Mesendoderm (in vitro differentiated cells): Measurements from ENCODE around the gene TMEM92. TPM values are rescaled to one million over a fixed set of nuclear protein-coding genes. Genes with fewer than 3 reads are reported as not detected.
A peak's percentile ranks its signal among the peaks of the same experiment; 100 is the strongest.

ENCODE experiments used
- DNase-seq: peaks from one replicate; pipeline ENCODE4 v3.0.0; 2013
- H2AK5ac ChIP-seq: 2 replicates; pipeline ENCODE4 v1.6.1; 2013; ENCODE audit warnings: low read length, inconsistent platforms
- H2BK120ac ChIP-seq: 2 replicates; pipeline ENCODE4 v1.6.1; 2013; ENCODE audit warnings: low read depth, mild to moderate bottlenecking, low read length, moderate library complexity, mixed read lengths
- H2BK15ac ChIP-seq: replicated peaks from 2 replicates; pipeline ENCODE4 v1.6.1; 2013; ENCODE audit warnings: low read depth, mild to moderate bottlenecking, moderate library complexity
- H2BK5ac ChIP-seq: 2 replicates; pipeline ENCODE4 v1.6.1; 2013; ENCODE audit warnings: low read length, inconsistent platforms
- H3K18ac ChIP-seq: 2 replicates; pipeline ENCODE4 v1.6.1; 2013; ENCODE audit warnings: mild to moderate bottlenecking, low read length, mixed read lengths
- H3K23ac ChIP-seq: one replicate; pipeline ENCODE4 v1.6.1; 2013; ENCODE audit warnings: low read length
- H3K27ac ChIP-seq: 2 replicates; pipeline ENCODE4 v1.5.1; 2013; ENCODE audit warnings: low read depth, mild to moderate bottlenecking, inconsistent platforms, low read length, moderate library complexity
- H3K27me3 ChIP-seq: 2 replicates; pipeline ENCODE4 v1.6.1; 2013; ENCODE audit warnings: low read length, control low read depth, mild to moderate bottlenecking, inconsistent platforms; ENCODE audit not compliant: insufficient read depth, poor library complexity
- H3K36me3 ChIP-seq: 2 replicates; pipeline ENCODE4 v1.6.1; 2013; ENCODE audit warnings: low read length, inconsistent platforms; ENCODE audit not compliant: control insufficient read depth, insufficient read depth
- H3K4ac ChIP-seq: one replicate; pipeline ENCODE4 v1.6.1; 2013; ENCODE audit warnings: low read depth, mild to moderate bottlenecking, low read length, moderate library complexity
- H3K4me1 ChIP-seq: 2 replicates; pipeline ENCODE4 v1.6.1; 2013; ENCODE audit warnings: low read depth, low read length, inconsistent platforms; ENCODE audit not compliant: control insufficient read depth
- H3K4me2 ChIP-seq: 2 replicates; pipeline ENCODE4 v1.6.1; 2013; ENCODE audit warnings: low read length
- H3K4me3 ChIP-seq: 2 replicates; pipeline ENCODE4 v1.5.1; 2013; ENCODE audit warnings: mild to moderate bottlenecking, low read length
- H3K56ac ChIP-seq: one replicate; pipeline ENCODE4 v1.6.1; 2013; ENCODE audit warnings: low read length
- H3K79me1 ChIP-seq: 2 replicates; pipeline ENCODE4 v1.6.1; 2013; ENCODE audit warnings: low read length, inconsistent platforms
- H3K79me2 ChIP-seq: 2 replicates; pipeline ENCODE4 v1.6.1; 2013; ENCODE audit warnings: mild to moderate bottlenecking, low read length; ENCODE audit not compliant: control insufficient read depth, insufficient read depth
- H3K9ac ChIP-seq: 2 replicates; pipeline ENCODE4 v1.6.1; 2013; ENCODE audit warnings: low read length, inconsistent platforms
- H4K5ac ChIP-seq: one replicate; pipeline ENCODE4 v1.6.1; 2013; ENCODE audit warnings: low read length
- H4K8ac ChIP-seq: one replicate; pipeline ENCODE4 v1.6.1; 2013; ENCODE audit warnings: low read depth, mild to moderate bottlenecking, control low read depth, low read length, moderate library complexity
- WGBS: extraction: QIAGEN DNeasy Blood & Tissue Kit; methylation state at CpG from one replicate; pipeline ENCODE4 v1.1.7; 2013; ENCODE audit warnings: low lambda C conversion rate, missing lambda C conversion rate; ENCODE audit not compliant: insufficient coverage; ENCODE audit errors: extremely low coverage; 5-methylcytosine and 5-hydroxymethylcytosine counted together
- polyA plus RNA-seq, 2 experiments: library from polyadenylated mRNA; stranded (reverse); fragments of 200-250 nt; gene quantifications; one replicate each; pipeline ENCODE4 v1.2.3, GENCODE V29; 2013

Gene TMEM92
- polyA plus RNA-seq (2013, experiment 1 of 2), result 11.5 TPM
- polyA plus RNA-seq (2013, experiment 2 of 2), result 10.9 TPM

GRCh38 chr17:50274142-50274896, at the start of gene TMEM92:
TSS of gene TMEM92 (plus strand) at chr17:50274466. CDS start at chr17:50274502, 36 bp downstream.
- Histone ChIP-seq H3K27ac (peak within 1 kb of the TSS; percentile 37), H2AK5ac (peak within 1 kb of the TSS; percentile 98), H3K9ac (peak within 1 kb of the TSS; percentile 79), H3K4ac (peak within 1 kb of the TSS; percentile 39), H3K79me2 (no peaks in the 10 kb centered on the region), H3K27me3 (no peaks in the 10 kb centered on the region), H3K4me1 (peaks cover 16% of the 10 kb centered on the region), H3K4me2 (peak within 1 kb of the TSS; percentile 77), H2BK120ac (no peak within 1 kb of the TSS), H3K79me1 (no peaks in the 10 kb centered on the region), H3K23ac (no peak within 1 kb of the TSS), H2BK5ac (peak within 1 kb of the TSS; percentile 46), H4K8ac (peak within 1 kb of the TSS; percentile 59), H3K36me3 (no peaks in the 10 kb centered on the region), H3K18ac (peak within 1 kb of the TSS; percentile 56), H4K5ac (no peak within 1 kb of the TSS), H3K4me3 (peak within 1 kb of the TSS; percentile 42), H3K56ac (peak within 1 kb of the TSS; percentile 92), H2BK15ac (no peak within 1 kb of the TSS)
- DNase-seq, result peak; percentile 94
- no CpG with 5 or more reads among the region's 23 CpGs for WGBS

GRCh38 chr17:50225701-50226240, 48.5 kb upstream of the TMEM92 start:
- Histone ChIP-seq H3K9ac (no peak overlapping the region), H3K79me2 (no peaks in the 10 kb centered on the region), H2BK15ac (no peak overlapping the region), H3K4me3 (no peak overlapping the region), H2BK120ac (no peak overlapping the region), H3K27me3 (no peaks in the 10 kb centered on the region), H2AK5ac (no peak overlapping the region), H3K4me1 (no peaks in the 10 kb centered on the region), H3K36me3 (no peaks in the 10 kb centered on the region), H3K4ac (no peak overlapping the region), H3K4me2 (no peak overlapping the region), H3K27ac (no peak overlapping the region), H2BK5ac (no peak overlapping the region), H3K18ac (no peak overlapping the region), H4K5ac (no peak overlapping the region), H3K23ac (no peak overlapping the region), H3K79me1 (no peaks in the 10 kb centered on the region), H3K56ac (no peak overlapping the region), H4K8ac (no peak overlapping the region)
- WGBS, result no CpG with 5 or more reads among the region's 3 CpGs
- DNase-seq, result no peak

GRCh38 chr17:50234581-50234980, 39.7 kb upstream of the TMEM92 start:
- H2BK120ac ChIP-seq, result no peak overlapping the region
- H3K79me2 ChIP-seq, result no peaks in the 10 kb centered on the region
- H3K79me1 ChIP-seq, result no peaks in the 10 kb centered on the region
- H3K56ac ChIP-seq, result no peak overlapping the region
- DNase-seq, result no peak
- H3K36me3 ChIP-seq, result no peaks in the 10 kb centered on the region
- no peak overlapping the region for H3K18ac ChIP-seq
- no peak overlapping the region for H3K4ac ChIP-seq
- H3K27ac ChIP-seq, result no peak overlapping the region
- no peak overlapping the region for H3K4me2 ChIP-seq
- H3K4me3 ChIP-seq, result no peak overlapping the region
- H3K27me3 ChIP-seq, result no peaks in the 10 kb centered on the region
- H4K8ac ChIP-seq, result no peak overlapping the region
- no peak overlapping the region for H2BK15ac ChIP-seq
- H3K4me1 ChIP-seq, result no peaks in the 10 kb centered on the region
- H2AK5ac ChIP-seq, result no peak overlapping the region
- H4K5ac ChIP-seq, result no peak overlapping the region
- H3K9ac ChIP-seq, result no peak overlapping the region
- no peak overlapping the region for H3K23ac ChIP-seq
- H2BK5ac ChIP-seq, result no peak overlapping the region

GRCh38 chr17:50237901-50238300, 36.4 kb upstream of the TMEM92 start:
- no CpG with 5 or more reads among the region's 2 CpGs for WGBS

GRCh38 chr17:50238601-50239280, 35.5 kb upstream of the TMEM92 start:
- no peak overlapping the region for H3K18ac ChIP-seq
- H3K9ac ChIP-seq, result no peak overlapping the region
- no peak for DNase-seq
- H3K79me2 ChIP-seq, result no peaks in the 10 kb centered on the region
- no CpG with 5 or more reads among the region's 9 CpGs for WGBS
- H3K79me1 ChIP-seq, result no peaks in the 10 kb centered on the region
- no peaks in the 10 kb centered on the region for H3K36me3 ChIP-seq
- no peak overlapping the region for H3K56ac ChIP-seq
- no peaks in the 10 kb centered on the region for H3K4me1 ChIP-seq
- H3K27ac ChIP-seq, result no peak overlapping the region
- H2BK15ac ChIP-seq, result no peak overlapping the region
- no peak overlapping the region for H3K4me3 ChIP-seq
- no peak overlapping the region for H4K5ac ChIP-seq
- no peak overlapping the region for H4K8ac ChIP-seq
- H2AK5ac ChIP-seq, result no peak overlapping the region
- no peaks in the 10 kb centered on the region for H3K27me3 ChIP-seq
- H3K4ac ChIP-seq, result no peak overlapping the region
- H3K23ac ChIP-seq, result no peak overlapping the region
- H2BK5ac ChIP-seq, result no peak overlapping the region
- H2BK120ac ChIP-seq, result no peak overlapping the region
- no peak overlapping the region for H3K4me2 ChIP-seq

More at GRCh38 chr17:50237901-50238300, 36.4 kb upstream of the TMEM92 start:
- H3K18ac ChIP-seq, result no peak overlapping the region
- no peak overlapping the region for H4K8ac ChIP-seq
- H4K5ac ChIP-seq, result no peak overlapping the region
- H3K4ac ChIP-seq, result no peak overlapping the region
- no peaks in the 10 kb centered on the region for H3K36me3 ChIP-seq
- no peak overlapping the region for H2BK5ac ChIP-seq
- H2BK15ac ChIP-seq, result no peak overlapping the region
- H2AK5ac ChIP-seq, result no peak overlapping the region
- no peaks in the 10 kb centered on the region for H3K79me1 ChIP-seq
- H3K4me3 ChIP-seq, result no peak overlapping the region
- H3K23ac ChIP-seq, result no peak overlapping the region
- H3K9ac ChIP-seq, result no peak overlapping the region
- H3K27ac ChIP-seq, result no peak overlapping the region
- no peak overlapping the region for H3K56ac ChIP-seq
- H3K4me1 ChIP-seq, result no peaks in the 10 kb centered on the region
- H3K4me2 ChIP-seq, result no peak overlapping the region
- DNase-seq, result no peak
- H3K79me2 ChIP-seq, result no peaks in the 10 kb centered on the region
- no peak overlapping the region for H2BK120ac ChIP-seq
- H3K27me3 ChIP-seq, result no peaks in the 10 kb centered on the region
